GM19035 (cell line): ENCODE results near the gene SMAD4.
"Not testable (repeated sequence)": the region's sequence is repeated elsewhere in the genome, so short reads cannot be mapped to it uniquely, and the experiment has no call there.

ENCODE experiments used
- ATAC-seq: cut with Tn5 transposase; IDR thresholded peaks from one replicate; pipeline ENCODE4 v1.9.1; 2021; ENCODE audit not compliant: unreplicated experiment

Gene SMAD4

DNA sequence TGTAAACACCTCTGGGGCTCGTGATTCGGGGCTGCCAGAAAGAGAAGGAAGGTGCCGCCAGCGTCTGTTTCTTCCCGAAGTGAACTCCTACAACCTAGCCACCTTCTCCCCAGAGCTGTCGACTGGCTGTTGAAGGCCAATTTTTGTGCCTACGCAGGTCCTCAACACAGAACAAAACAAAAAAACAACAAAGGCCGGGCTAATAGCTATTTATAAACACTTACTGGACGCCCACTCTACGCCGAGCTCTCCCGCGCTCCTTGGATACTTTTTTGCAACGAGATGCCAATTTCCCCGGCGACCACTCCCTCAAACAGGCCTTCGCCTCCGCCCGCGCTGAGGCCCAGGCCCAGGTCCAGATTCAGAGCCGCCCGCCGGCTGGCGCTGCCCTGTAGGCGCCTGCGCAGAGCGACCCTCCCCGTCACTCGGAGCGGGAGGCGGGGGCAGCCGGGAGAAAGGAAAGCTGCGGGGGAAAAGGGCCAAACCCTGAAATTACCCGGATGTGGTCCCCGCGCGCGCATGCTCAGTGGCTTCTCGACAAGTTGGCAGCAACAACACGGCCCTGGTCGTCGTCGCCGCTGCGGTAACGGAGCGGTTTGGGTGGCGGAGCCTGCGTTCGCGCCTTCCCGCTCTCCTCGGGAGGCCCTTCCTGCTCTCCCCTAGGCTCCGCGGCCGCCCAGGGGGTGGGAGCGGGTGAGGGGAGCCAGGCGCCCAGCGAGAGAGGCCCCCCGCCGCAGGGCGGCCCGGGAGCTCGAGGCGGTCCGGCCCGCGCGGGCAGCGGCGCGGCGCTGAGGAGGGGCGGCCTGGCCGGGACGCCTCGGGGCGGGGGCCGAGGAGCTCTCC, at the start of gene SMAD4:
SMAD4 (plus strand) TSS at position 520 of the 843 bp plus-strand sequence. CDS start 16,834 bp downstream, outside the sequence.
- ATAC-seq, result peak; percentile 83

DNA sequence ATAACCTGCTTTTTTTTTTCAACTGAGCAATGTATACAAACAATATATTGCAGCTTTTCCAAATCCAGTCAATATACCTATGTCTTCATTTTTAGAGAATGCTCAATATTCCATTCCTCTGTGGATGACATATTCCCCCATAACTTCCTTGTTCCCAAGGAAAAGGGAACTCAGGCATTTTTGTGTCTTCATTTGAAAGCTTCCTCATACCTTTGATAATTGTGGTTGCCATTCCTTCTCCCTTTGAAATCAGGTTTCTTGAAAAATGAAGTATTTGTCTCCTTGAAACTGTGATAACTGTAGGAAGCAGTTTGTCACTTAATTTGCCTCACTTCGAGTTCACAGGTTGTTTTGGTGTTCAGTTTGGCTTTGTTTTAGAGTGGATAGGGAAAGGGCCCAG, 48.6 kb upstream of the SMAD4 start:
- ATAC-seq, result no peak

DNA sequence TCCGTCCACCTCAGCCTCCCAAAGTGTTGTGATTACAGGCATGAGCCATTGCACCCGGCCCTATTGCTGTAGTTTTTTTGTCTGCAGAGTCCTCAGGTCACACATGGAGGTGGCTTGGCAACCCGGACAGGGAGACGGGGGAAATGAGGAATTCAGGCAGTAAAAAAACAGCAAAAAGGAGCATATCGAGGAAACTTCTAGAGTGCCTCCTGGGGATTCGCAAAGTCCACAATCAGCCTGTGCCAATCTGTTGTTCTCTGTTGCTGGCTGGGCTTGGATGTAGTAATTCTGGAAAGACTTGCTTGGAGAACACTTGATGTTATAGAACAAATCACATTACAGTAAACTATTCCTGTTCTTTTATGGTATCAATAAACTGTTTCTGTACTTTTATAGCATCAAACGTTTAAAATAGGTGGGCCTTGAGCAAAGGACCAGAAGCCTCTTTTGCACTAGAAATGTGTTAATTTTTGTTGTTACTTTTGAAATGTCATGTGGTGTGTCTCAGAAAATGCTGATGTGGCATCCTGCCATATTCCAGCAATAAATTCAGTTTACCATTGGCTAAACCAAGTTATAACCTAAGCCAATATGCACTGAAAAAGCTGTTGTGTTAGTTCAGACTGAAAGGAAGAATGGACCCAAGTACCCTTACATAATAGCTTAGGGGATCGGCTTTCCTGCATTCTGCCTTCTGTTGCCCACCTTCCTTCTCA, 47.8 kb upstream of the SMAD4 start:
- ATAC-seq, result no peak

DNA sequence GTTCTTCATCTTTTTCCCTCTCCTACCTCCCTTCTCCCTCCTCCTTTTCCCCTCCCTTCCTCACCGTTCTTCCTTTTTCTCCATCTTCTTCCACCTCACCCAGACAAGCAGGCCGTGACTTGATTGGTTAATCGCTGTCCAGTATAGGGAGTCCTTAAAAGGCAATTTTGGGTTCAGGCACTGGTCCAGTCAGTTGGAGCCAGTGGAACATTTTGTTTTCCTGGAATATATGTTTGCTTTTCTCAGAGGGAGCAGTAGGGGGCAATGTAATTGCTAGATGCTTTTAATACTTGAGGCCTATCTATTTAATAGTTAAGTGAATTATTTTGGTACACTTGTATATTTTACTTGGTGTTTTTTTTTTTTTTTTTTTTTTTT, 47.2 kb upstream of the SMAD4 start:
- ATAC-seq, result no peak

DNA sequence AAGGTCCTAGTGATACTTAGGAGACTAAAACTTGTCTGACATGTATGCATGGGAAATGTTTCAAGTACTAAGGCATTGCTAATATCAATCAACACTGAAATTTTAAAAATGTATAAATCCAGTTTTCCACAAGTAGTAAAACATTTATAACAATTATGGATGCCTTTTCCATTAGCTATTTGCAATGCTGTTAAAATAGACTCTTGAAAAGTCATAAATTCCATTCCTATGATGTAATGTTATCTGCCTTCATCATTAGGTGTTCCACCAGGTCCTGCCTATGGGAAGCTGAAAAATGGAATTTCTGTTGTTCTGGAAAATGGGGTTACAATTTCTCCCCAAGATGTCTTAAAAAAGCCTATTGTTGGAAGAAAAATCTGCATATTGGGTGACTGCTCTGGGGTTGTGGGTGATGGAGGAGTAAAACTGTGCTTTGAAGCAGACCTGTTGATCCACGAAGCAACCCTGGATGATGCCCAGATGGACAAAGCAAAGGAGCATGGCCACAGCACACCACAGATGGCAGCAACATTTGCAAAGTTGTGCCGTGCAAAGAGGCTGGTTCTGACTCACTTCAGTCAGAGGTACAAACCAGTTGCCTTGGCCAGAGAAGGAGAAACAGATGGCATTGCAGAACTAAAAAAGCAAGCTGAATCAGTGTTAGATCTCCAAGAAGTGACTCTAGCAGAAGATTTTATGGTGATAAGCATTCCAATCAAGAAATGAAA, 43.5 kb upstream of the SMAD4 start:
- ATAC-seq, result no peak

DNA sequence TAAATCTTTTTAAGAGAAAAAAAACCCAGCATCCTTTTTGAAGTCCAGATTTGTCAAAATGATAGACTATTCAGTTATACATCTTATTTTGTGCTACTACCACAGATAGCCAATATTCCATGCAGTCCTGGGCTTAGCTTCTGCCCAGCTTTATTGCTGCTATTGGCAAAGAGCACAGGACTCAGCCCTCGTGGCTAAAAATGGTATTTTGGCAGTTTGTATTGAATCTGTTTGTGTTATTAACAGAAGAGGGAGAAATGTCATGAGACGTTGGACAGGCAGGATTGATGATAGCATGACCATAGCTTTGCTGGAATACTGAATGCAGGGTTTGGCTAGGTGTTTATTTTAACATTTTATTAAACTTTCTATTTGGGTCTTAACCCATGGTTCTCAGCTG, 42.8 kb upstream of the SMAD4 start:
- no peak for ATAC-seq

DNA sequence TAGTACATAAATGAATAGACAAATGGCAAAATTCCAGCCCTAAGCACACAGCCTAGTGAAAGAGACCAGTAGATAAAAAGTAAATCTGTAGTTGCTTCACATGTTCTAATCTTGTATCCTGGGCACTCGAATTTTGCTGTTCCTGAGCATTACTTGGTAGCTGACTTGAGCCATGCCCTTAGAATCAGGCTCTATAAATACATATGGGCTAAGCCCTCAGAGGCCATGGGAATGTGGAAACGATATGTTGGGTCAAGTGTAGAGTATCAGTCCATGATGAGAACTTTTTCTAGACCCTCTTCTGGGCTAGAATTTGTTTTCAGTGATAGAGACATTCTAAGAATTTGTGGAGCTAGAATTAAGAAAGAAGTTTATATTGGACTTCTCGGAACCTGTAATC, 40.3 kb upstream of the SMAD4 start:
- no peak for ATAC-seq

DNA sequence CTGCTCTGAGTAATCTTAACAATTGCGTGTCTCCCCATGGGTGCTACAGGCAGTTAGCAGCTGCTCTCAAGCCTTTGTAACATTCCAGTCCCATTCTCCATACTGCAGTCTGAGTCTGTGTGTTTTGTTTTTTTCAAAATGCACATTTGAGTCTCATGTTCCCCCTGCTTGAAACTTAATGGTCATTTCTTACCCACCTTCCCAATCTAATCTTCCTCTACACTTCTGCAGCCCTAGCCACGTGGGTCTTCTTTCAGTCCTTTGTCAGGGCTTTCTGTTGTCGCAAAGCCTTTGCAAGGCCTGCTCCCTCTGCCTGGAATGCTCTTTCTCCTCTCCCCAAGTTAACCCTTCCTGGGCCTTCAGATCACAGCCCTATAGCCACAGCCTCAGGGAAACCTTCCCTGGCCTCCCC, 37.7 kb upstream of the SMAD4 start:
- ATAC-seq, result no peak

DNA sequence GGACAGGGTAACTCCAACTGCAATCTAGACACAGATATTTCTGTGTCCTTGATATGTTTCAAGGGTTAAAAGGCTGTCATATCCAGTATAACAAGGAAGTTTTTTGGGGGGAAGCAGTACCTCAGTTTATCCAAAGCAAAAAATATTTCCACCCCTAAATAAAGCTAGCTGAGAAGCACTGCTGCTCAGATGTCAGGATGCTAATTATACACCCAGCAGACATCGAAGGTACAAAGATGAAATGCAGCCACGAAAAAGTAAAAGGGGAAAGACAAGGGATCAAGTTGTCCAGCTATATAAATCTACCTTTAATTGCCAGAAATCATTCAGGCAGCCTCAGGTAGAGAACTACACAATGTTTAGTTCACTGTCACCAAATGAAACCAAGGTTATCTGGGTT, 36.0 kb upstream of the SMAD4 start:
- ATAC-seq, result no peak

DNA sequence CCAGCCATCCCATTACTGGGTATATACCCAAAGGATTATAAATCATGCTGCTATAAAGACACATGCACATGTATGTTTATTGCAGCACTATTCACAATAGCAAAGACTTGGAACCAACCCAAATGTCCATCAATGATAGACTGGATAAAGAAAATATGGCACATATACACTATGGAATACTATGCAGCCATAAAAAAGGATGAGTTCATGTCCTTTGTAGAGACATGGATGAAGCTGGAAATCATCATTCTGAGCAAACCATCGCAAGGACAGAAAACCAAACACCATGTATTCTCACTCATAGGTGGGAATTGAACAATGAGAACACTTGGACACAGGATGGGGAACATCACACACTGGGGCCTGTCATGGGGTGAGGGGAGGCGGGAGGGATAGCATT, 26.8 kb upstream of the SMAD4 start:
- not testable (repeated sequence) for ATAC-seq

DNA sequence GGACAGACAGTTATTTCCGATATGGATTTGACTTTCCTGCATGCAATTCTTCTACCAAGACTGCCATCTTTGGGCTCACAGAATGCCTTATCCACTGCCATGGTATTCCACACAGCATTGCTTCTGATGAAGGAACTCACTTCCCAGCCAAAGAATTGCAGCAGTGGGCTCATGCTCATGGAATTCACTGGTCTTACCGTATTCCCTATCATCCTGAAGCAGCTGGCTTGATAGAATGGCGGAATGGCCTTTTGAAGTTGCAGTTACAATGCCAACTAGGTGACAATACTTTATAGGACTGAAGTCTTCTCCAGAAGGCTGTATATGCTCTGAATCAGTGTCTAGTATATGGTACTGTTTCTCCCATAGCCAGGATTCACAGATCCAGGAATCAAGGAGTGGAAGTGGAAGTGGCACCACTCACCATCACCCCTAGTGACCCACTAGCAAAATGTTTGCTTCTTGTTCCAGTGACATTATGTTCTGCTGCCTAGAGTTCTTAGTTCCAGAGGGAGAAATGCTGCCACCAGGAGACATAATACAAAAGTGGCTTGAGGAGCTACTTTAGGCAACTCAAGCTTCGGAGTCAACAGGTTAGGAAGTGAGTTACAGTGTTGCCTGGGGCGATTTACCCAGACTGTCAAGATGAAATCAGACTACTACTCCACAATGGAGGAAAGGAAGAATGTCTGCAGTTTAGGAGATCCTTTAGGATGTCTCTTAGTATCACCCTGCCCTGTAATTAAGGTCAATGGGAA, 23.8 kb upstream of the SMAD4 start:
- ATAC-seq, result no peak

DNA sequence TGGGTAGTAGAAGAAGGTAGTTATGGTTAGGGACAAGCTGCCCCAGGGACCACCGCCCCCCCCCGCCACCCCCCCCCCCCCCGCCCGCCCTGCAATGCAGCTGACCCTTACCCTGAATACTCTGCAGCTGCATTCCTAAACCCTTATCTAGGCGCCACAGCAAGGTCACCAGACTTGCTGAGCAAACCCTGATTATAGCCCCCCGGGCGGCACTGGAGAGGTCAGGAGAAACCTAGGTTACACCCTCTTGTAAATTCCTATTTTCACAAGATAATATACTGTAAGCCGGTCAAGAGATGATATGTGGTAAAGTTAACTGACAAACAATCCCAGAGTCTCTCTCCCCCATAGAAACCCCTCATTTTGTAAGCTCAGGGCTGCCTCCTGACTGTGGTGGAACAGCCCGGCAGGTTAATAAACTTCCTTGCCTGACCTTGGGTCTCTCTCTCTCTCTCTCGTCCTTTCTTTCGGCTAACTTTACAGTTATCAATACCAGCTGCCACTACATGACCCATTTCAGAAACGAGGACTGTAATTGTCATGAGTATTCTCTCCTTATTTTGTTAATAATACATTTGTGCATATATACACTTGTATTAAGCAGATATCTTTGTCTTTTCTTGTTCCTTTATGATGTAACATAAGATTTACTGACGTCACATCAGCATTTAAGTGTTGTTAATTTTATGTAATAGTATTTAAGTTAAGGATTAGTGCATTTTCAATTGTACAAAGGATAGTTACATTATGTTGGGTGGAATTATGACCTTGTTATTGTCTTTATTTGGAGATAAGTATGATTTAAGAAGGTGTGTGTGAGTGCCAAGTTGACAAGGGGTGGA, 22.8 kb upstream of the SMAD4 start:
- no peak for ATAC-seq

DNA sequence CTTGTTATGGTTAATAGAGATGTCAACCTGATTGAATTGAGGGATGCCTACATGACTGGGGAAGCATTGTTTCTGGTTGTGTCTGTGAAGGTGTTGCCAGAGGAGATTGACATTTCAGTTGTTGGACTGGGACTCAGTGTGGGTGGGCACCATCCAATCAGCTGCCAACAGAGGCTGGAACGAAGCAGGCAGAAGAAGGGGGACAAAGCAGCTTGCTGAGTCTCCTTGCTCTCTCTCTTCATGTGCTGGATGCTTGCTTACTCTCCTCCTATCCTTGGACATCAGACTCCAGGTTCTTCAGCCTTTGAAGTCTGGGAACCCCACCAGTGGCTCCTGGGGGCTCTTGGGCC, 22.2 kb upstream of the SMAD4 start:
- no peak for ATAC-seq

DNA sequence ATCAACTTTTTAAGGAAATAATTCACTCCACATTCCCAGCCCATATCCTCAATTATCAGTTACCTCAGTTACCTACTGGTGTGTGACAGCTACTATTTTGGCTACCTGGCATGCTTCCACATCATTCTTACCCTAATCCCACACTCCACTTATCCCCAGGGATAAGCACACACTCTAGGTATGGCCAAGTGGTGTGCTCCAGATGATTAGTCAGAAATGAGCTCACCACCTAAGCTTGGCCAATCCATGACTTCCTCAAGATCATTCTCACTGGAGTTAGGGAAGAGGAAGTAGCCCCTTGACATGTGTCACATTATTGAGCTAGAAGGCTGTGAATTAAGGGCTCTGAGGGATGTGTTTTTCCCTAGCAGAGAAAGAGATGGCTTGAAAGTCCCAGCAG, 20.9 kb upstream of the SMAD4 start:
- ATAC-seq, result no peak

DNA sequence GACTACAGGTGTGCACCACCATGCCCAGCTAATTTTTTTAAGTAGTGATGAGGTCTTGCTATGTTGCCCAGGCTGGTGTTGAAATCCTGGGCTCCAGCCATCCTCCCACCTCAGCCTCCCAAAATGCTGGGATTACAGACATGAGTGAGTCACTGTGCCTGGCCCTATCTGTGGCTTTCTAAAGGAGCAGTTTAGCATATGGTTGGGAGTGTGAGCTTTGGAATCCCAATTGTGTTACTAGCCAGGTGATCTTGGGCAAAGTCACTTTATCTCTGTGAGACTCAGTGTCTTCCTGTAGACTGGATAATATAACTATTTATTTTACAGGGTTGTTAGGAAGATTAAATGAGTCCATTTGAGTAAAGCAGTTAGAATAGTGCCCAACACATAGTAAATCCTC, 19.8 kb upstream of the SMAD4 start:
- ATAC-seq, result no peak

DNA sequence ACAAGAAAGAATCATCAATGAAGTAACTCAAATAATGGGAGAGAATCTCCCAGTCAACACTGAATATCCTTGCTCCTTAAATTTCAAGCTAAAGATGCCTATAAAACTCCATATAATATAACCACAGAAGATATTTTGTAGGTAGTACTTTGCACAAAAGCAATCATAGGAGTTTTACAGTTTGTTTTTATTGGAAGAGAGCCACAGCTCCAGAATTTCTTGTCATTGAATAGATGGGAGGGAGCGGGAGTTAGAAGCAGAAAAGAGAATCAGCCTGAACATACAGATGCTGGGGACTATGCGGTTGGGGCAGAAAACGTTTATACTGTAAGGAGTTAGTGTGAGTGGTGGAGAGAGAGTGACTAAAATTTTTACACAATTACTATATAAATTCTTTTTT, 18.3 kb upstream of the SMAD4 start:
- ATAC-seq, result no peak

DNA sequence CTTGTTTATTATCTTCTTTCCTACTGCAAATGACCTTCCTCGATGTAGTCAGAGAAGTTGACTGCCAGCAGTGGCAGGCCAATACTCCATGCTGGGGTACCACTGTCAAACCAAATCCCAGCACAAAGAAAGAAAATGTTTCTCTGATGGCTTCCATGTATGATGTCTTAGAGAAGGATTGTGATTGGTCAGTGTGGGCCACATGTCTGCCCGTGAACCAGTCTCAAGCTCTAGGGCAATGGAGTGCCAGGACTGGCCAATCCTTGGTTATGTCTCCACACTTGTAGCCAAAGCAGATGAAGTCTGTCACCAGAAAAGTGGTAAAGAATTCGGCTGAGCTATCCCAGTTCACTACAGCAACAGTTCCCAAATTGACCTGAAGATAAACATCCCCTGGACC, 17.6 kb upstream of the SMAD4 start:
- ATAC-seq, result no peak

DNA sequence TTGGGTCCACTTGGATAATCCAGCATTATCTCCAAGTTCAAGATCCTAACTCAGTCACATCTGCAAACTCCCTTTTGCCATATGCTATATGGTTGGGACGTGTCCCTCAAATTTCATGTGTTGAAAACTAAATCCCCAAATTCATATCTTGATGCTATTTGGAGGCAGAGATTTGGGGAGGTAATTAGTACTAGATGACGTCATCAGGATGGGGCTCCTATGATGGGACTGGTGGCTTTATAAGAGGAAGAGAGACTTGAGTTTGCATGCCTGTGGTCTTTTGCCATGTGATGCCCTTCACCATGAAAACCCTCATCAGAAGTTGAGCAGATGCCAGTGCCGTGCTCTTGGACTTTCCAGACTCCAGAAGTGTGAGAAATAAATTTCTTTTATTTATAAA, 16.8 kb upstream of the SMAD4 start:
- no peak for ATAC-seq

DNA sequence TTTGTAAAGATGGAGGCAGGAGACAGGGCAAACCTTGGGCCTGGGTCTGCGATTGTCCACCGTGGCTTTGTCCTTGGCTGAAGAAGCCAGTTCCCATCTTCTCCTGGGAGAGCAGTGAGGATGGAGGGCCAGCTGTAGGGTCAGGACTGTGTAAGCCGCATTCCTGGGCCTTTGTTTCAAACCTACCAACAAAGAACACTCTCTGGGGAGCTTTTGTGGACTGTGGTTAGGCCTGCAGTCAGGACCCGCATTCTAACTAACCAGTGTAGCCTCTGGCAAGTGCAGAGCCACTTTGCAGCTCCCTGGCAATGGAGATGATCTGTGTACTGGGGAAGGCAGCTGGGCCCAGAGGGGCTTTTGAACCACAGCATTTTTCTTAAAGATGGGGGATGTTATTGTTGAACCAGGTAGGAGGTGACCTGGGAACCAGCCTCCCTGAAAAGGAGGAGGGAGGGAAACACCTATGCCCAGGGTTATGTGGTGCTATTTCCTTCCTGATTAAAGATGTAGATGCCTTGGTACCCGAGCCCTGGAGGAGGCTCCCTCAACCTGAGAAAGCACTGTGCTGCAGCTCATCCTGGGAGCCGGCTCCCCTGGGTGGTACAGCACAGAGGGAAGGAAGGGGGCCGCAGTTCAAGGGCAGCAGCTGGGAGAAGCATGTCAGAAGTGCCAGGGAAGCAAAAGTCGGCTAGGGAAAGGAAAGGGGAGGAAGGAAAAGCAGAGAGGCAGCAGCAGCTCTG, 12.7 kb upstream of the SMAD4 start:
- ATAC-seq, result no peak

DNA sequence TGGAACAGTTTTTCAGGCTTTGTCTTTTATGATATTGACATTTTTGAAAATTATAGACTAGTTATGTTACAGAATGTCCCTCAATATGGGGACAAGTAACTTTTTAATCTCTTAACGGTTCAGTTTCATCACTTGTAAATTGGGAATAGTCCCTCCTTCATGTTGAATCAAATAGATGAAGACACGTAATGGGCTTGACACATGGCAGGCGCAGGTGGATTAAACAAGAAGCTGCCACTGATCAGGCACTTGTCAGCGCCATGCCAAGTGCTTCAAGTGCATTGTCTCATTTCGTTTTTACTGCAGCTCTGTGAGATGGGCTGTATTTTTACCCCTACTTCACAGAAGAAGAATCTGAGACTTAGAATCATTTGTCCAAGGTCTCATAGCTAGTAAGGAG, 9.5 kb upstream of the SMAD4 start:
- no peak for ATAC-seq
